GM13976 (cell line): ENCODE results near the gene BUB3.

Experiments used
- DNase-seq: peaks from one replicate; pipeline ENCODE4 v3.0.0; 2012; ENCODE audit warnings: low spot score
- CTCF ChIP-seq: IDR thresholded peaks from 2 replicates; pipeline ENCODE4 v1.5.1; 2012; ENCODE audit warnings: borderline replicate concordance, mild to moderate bottlenecking; ENCODE audit not compliant: insufficient read depth; ENCODE audit errors: extremely low read depth, missing control alignments, control extremely low read depth
- in situ Hi-C: fragments of 300-500 bp; cut with MboI; formaldehyde crosslinking; loops from one replicate; pipeline ENCODE4 v1.12.0; 2022; ENCODE audit warnings: low sequenced_read_pairs, mixed read lengths, inconsistent platforms; ENCODE audit not compliant: unreplicated experiment

The BUB3 gene

GRCh38 chr10:123203393-123204126, 49.4 kb downstream of the BUB3 start:
- in situ Hi-C loops, result no loop called here
- no peak for TF ChIP-seq CTCF
- no peak for DNase-seq

- no peak for TF ChIP-seq CTCF
- in situ Hi-C loops, result no loop called here
- DNase-seq, result no peak
These were observed 49.9 kb downstream of the BUB3 start for GRCh38 chr10:123204127-123204461.

GRCh38 chr10:123205041-123205440, 50.8 kb downstream of the BUB3 start:
- TF ChIP-seq CTCF, result no peak
- DNase-seq, result no peak
- in situ Hi-C loops, result no loop called here

- TF ChIP-seq CTCF, result no peak
- in situ Hi-C loops, result no loop called here
These were observed 57.9 kb downstream of the BUB3 start for GRCh38 chr10:123212063-123212462.

GRCh38 chr10:123212640-123213039, 58.4 kb downstream of the BUB3 start:
- no peak for TF ChIP-seq CTCF
- no peak for DNase-seq
- in situ Hi-C loops, result no loop called here

More at GRCh38 chr10:123212063-123212462, 57.9 kb downstream of the BUB3 start:
- DNase-seq, result no peak

DNA sequence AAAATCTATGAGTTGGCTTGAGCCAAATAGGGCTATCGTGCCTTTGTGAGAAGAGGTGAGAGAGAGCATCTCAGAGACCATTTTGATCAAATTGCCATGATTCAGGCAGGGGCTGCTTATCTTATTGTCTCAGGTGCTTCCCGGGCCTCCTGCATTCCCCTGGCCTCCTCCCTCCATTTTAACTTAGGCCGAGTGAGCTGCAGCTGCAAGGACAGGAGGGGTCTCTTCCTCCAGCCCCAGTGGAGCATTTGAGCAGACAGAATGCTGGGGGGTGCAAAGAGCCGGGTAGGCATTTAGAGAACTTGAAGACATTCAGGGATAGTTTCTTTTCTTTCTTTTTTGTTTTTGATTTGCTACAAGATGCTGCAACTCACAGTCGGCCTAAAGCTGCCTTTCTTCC, 59.0 kb downstream of the BUB3 start:
- no peak for TF ChIP-seq CTCF
- in situ Hi-C loops, result no loop called here
- DNase-seq, result no peak
